ENCODE measurements around the gene MRPL40. TPM values are rescaled to one million over a fixed set of nuclear protein-coding genes. Genes with fewer than 3 reads are reported as not detected.

Gene MRPL40
- total and polyA plus RNA-seq, 2 donors (not counting 3 experiments of a cell fraction or from before 2014, with no cell fraction given): 17.5 to 27.4 TPM

GRCh38 chr22:19400881-19401280, 31.5 kb upstream of the MRPL40 start:
- H4K20me1 ChIP-seq (replicated peaks; ENCODE audit: control insufficient read depth, extremely low read depth, insufficient read depth, low read length): no peaks in the 10 kb centered on the region
- no peak overlapping the region for H2AFZ ChIP-seq (ENCODE audit: low read depth, low read length)
- H3K36me3 ChIP-seq (ENCODE audit: control insufficient read depth in 2 of 2, extremely low read depth in 1 of 2, insufficient read depth in 2 of 2, low read length in 2 of 2): peaks cover 4 to 16% of the 10 kb centered on the region in 2 experiments
- H3K4me3 ChIP-seq (replicated peaks in 1 of 3; ENCODE audit: insufficient read depth in 1 of 3, low read depth in 1 of 3, low read length in 3 of 3): no peak overlapping the region
- H3K4me2 ChIP-seq (ENCODE audit: insufficient read depth, low read length): no peak overlapping the region
- ChIA-PET POLR2A (no interaction called here), CTCF (no interaction called here)
- no peak for DNase-seq (ENCODE audit: low read depth, low spot score)
- no peaks in the 10 kb centered on the region for H3K9me1 ChIP-seq (replicated peaks; ENCODE audit: control insufficient read depth, extremely low read depth, insufficient read depth, low read length)
- dilution Hi-C loops (cut with MboI; ENCODE audit: extremely low pct_ligation_motif_present, low sequenced_read_pairs): no loop called here
- no peak for TF ChIP-seq JUN (IDR thresholded peaks at IDR 0.05; ENCODE audit: borderline replicate concordance, insufficient read depth, insufficient read length, low read depth)
- H3K79me2 ChIP-seq (ENCODE audit: control insufficient read depth, insufficient read depth, low read length): no peaks in the 10 kb centered on the region
- H3K9me3 ChIP-seq (replicated peaks; ENCODE audit: control insufficient read depth, insufficient read depth, low read length): no peaks in the 10 kb centered on the region
- FAIRE-seq: no peak
- intact Hi-C loops (cut with micrococcal nuclease): no loop called here
- no peak overlapping the region for H3K27ac ChIP-seq (ENCODE audit: insufficient read depth, low read depth, low read length)
- no peaks in the 10 kb centered on the region for H3K4me1 ChIP-seq (ENCODE audit: control insufficient read depth, extremely low read depth, insufficient read depth, low read length)
- H3K27me3 ChIP-seq (ENCODE audit: control insufficient read depth in 2 of 2, insufficient read depth in 2 of 2, low read length in 2 of 2): no peaks in the 10 kb centered on the region
- BruUV-seq (replicated peaks): no TSS peak
- no peak overlapping the region for H3K9ac ChIP-seq (replicated peaks; ENCODE audit: extremely low read depth, insufficient read depth, low read length)

- POLR2A ChIA-PET: no interaction called here
- Histone ChIP-seq H3K9ac (replicated peaks; ENCODE audit: extremely low read depth, insufficient read depth, low read length) (no peak overlapping the region), H4K20me1 (replicated peaks; ENCODE audit: control insufficient read depth, extremely low read depth, insufficient read depth, low read length) (no peaks in the 10 kb centered on the region), H3K4me1 (ENCODE audit: control insufficient read depth, extremely low read depth, insufficient read depth, low read length) (no peaks in the 10 kb centered on the region), H3K4me2 (ENCODE audit: insufficient read depth, low read length) (no peak overlapping the region), H3K9me3 (replicated peaks; ENCODE audit: control insufficient read depth, insufficient read depth, low read length) (no peaks in the 10 kb centered on the region), H3K27me3 (ENCODE audit: control insufficient read depth in 2 of 2, insufficient read depth in 2 of 2, low read length in 2 of 2) (no peaks in the 10 kb centered on the region), H3K27ac (ENCODE audit: insufficient read depth, low read depth, low read length) (no peak overlapping the region), H3K9me1 (replicated peaks; ENCODE audit: control insufficient read depth, extremely low read depth, insufficient read depth, low read length) (no peaks in the 10 kb centered on the region), H3K79me2 (ENCODE audit: control insufficient read depth, insufficient read depth, low read length) (no peaks in the 10 kb centered on the region), H2AFZ (ENCODE audit: low read depth, low read length) (no peak overlapping the region), H3K36me3 (ENCODE audit: control insufficient read depth in 2 of 2, extremely low read depth in 1 of 2, insufficient read depth in 2 of 2, low read length in 2 of 2) (peaks cover 3 to 18% of the 10 kb centered on the region in 2 experiments), H3K4me3 (replicated peaks in 1 of 3; ENCODE audit: insufficient read depth in 1 of 3, low read depth in 1 of 3, low read length in 3 of 3) (no peak overlapping the region)
- dilution Hi-C loops (cut with MboI; ENCODE audit: extremely low pct_ligation_motif_present, low sequenced_read_pairs): no loop called here
- no peak for TF ChIP-seq MYC (IDR thresholded peaks at IDR 0.05; ENCODE audit: low read depth, low read length)
- no peak for TF ChIP-seq EZH2 (IDR thresholded peaks at IDR 0.05; ENCODE audit: borderline replicate concordance, low read depth, low read length, severe bottlenecking)
- no peak for TF ChIP-seq FOS (IDR thresholded peaks at IDR 0.05; ENCODE audit: borderline replicate concordance, insufficient read depth, low read length)
- no peak for TF ChIP-seq CTCF (IDR thresholded peaks at IDR 0.05; ENCODE audit: extremely low read depth in 1 of 2, insufficient read depth in 1 of 2, low read depth in 1 of 2, low read length in 2 of 2)
- TF ChIP-seq POLR2A (IDR thresholded peaks at IDR 0.05; ENCODE audit: low read depth, low read length): no peak
- no peak for TF ChIP-seq POLR2AphosphoS5 (IDR thresholded peaks at IDR 0.05; ENCODE audit: insufficient read depth, low read depth, low read length)
- BruUV-seq (replicated peaks): no TSS peak
- CTCF ChIA-PET: no interaction called here
- intact Hi-C loops (cut with micrococcal nuclease): no loop called here
- no peak for FAIRE-seq
- DNase-seq (ENCODE audit: low read depth, low spot score): no peak
Measured at GRCh38 chr22:19401483-19401882, 30.9 kb upstream of the MRPL40 start.

All from endothelial cell of umbilical vein (primary cell).